HFFc6 (cell line): ENCODE measurements around the gene B4GALT5. TPM values are rescaled to one million over a fixed set of nuclear protein-coding genes. Genes with fewer than 3 reads are reported as not detected.
A peak's percentile ranks its signal among the peaks of the same experiment; 100 is the strongest.

ENCODE experiments used
- DNase-seq: peaks from one replicate; pipeline ENCODE4 v3.0.0-alpha.2; 2018
- H3K27ac Mint-ChIP-seq: 2 replicates; pipeline ENCODE4 v1.8.0; 2020; ENCODE audit warnings: mild to moderate bottlenecking, mixed read lengths
- H3K27me3 Mint-ChIP-seq: 2 replicates; pipeline ENCODE4 v1.8.0; 2021; ENCODE audit warnings: mild to moderate bottlenecking, moderate library complexity, mixed read lengths; ENCODE audit not compliant: insufficient read depth
- H3K36me3 Mint-ChIP-seq: 2 replicates; pipeline ENCODE4 v1.8.0; 2021; ENCODE audit warnings: low read depth, mixed read lengths
- H3K4me1 Mint-ChIP-seq: 2 replicates; pipeline ENCODE4 v1.8.0; 2020; ENCODE audit warnings: low read depth, mixed read lengths
- H3K4me3 Mint-ChIP-seq: 2 replicates; pipeline ENCODE4 v1.8.0; 2020; ENCODE audit warnings: mild to moderate bottlenecking, moderate library complexity, mixed read lengths
- H3K9me3 Mint-ChIP-seq: 2 replicates; pipeline ENCODE4 v1.8.0; 2020; ENCODE audit warnings: mild to moderate bottlenecking, mixed read lengths
- CTCF ChIP-seq: fragments of 200-600 bp; sonication (generic); IDR thresholded peaks from 2 replicates; pipeline ENCODE4 v1.5.0; 2021; ENCODE audit warnings: antibody characterized with exemption, mild to moderate bottlenecking
- total RNA-seq, 6 experiments: library from RNA; stranded (reverse); fragmentation: NEBNext Ultra II Directional; extraction: Animal tissue kit (Norgen Biotek cat#: 25700); gene quantifications; 2 replicates in 1 of 6; 3 replicates in 5 of 6; pipeline ENCODE4 v1.2.3, GENCODE V29; 2021

The B4GALT5 gene
- total RNA-seq, 6 experiments from 2014 or later = 19.7 to 25.0 (median 21.9) TPM

GRCh38 chr20:49610691-49611538 lies 102.8 kb downstream of the B4GALT5 start:
- peak; percentile 32 for DNase-seq
- peak; percentile 99 for TF ChIP-seq CTCF
- Mint-ChIP-seq H3K27me3 (no peaks in the 10 kb centered on the region; the same call in none of the 2 replicates), H3K27ac (no peak overlapping the region), H3K4me3 (peak overlapping the region; percentile 70), H3K4me1 (peaks cover 9% of the 10 kb centered on the region), H3K36me3 (no peaks in the 10 kb centered on the region), H3K9me3 (no peaks in the 10 kb centered on the region)

- Mint-ChIP-seq H3K27me3 (no peaks in the 10 kb centered on the region; the same call in none of the 2 replicates), H3K27ac (no peak overlapping the region), H3K36me3 (no peaks in the 10 kb centered on the region), H3K9me3 (no peaks in the 10 kb centered on the region), H3K4me1 (peaks cover 22% of the 10 kb centered on the region), H3K4me3 (no peak overlapping the region)
- peak; percentile 12 for DNase-seq
- peak; percentile 100 for TF ChIP-seq CTCF
These were observed 104.7 kb downstream of the B4GALT5 start for GRCh38 chr20:49608752-49609670.

- H3K4me3 Mint-ChIP-seq = no peak overlapping the region
- no peaks in the 10 kb centered on the region; the same call in none of the 2 replicates for H3K27me3 Mint-ChIP-seq
- H3K4me1 Mint-ChIP-seq = peaks cover 28% of the 10 kb centered on the region
- TF ChIP-seq CTCF = no peak
- H3K27ac Mint-ChIP-seq = no peak overlapping the region
- no peaks in the 10 kb centered on the region for H3K9me3 Mint-ChIP-seq
- H3K36me3 Mint-ChIP-seq = no peaks in the 10 kb centered on the region
- no peak for DNase-seq
These were observed 106.1 kb downstream of the B4GALT5 start for GRCh38 chr20:49607568-49607967.

- peak; percentile 53; the same call in 1 of the 2 replicates for TF ChIP-seq CTCF
- H3K36me3 Mint-ChIP-seq = no peaks in the 10 kb centered on the region
- H3K27ac Mint-ChIP-seq = no peak overlapping the region; the same call in 1 of the 2 replicates
- no peak overlapping the region for H3K4me3 Mint-ChIP-seq
- H3K9me3 Mint-ChIP-seq = no peaks in the 10 kb centered on the region
- peak; percentile 69 for DNase-seq
- no peaks in the 10 kb centered on the region; the same call in none of the 2 replicates for H3K27me3 Mint-ChIP-seq
- peaks cover 20% of the 10 kb centered on the region for H3K4me1 Mint-ChIP-seq
These were observed 110.5 kb downstream of the B4GALT5 start for GRCh38 chr20:49603209-49603627.

GRCh38 chr20:49602345-49603208 lies 111.1 kb downstream of the B4GALT5 start:
- Mint-ChIP-seq H3K27ac (no peak overlapping the region), H3K4me3 (no peak overlapping the region), H3K27me3 (no peaks in the 10 kb centered on the region; the same call in none of the 2 replicates), H3K4me1 (peaks cover 20% of the 10 kb centered on the region), H3K36me3 (no peaks in the 10 kb centered on the region), H3K9me3 (no peaks in the 10 kb centered on the region)
- no peak for DNase-seq
- no peak for TF ChIP-seq CTCF
